Ishikawa (cell line): Measurements from ENCODE around the gene ATP6V1G3.

Experiments
- CEBPB ChIP-seq: IDR thresholded peaks from 2 replicates; pipeline ENCODE4 v1.6.1; 2012
- EP300 ChIP-seq: IDR thresholded peaks from 2 replicates; pipeline ENCODE4 v1.6.1; 2012; ENCODE audit warnings: borderline replicate concordance
- FOXM1 ChIP-seq: IDR thresholded peaks from 2 replicates; pipeline ENCODE4 v1.6.1; 2012; ENCODE audit warnings: low read depth, borderline replicate concordance
- MAX ChIP-seq: IDR thresholded peaks from 2 replicates; pipeline ENCODE4 v1.6.1; 2012
- RAD21 ChIP-seq: IDR thresholded peaks from 2 replicates; pipeline ENCODE4 v1.6.1; 2012; ENCODE audit warnings: low read depth
- REST ChIP-seq: IDR thresholded peaks from 2 replicates; pipeline ENCODE4 v1.6.1; 2012; ENCODE audit warnings: low read depth, mild to moderate bottlenecking
- TAF1 ChIP-seq: IDR thresholded peaks from 2 replicates; pipeline ENCODE4 v1.6.1; 2012; ENCODE audit warnings: low read depth, mild to moderate bottlenecking
- TEAD4 ChIP-seq: IDR thresholded peaks from 2 replicates; pipeline ENCODE4 v1.6.1; 2012
- YY1 ChIP-seq: IDR thresholded peaks from 2 replicates; pipeline ENCODE4 v1.6.1; 2012; ENCODE audit warnings: low read depth
- ZBTB7A ChIP-seq: IDR thresholded peaks from 2 replicates; pipeline ENCODE4 v1.6.1; 2012; ENCODE audit warnings: low read depth

GRCh38 chr1:198577444-198577843 is 37.0 kb upstream of the ATP6V1G3 start:
- TF ChIP-seq REST (no peak), MAX (no peak), TAF1 (no peak), CEBPB (no peak), YY1 (no peak), FOXM1 (no peak), RAD21 (no peak), EP300 (no peak), TEAD4 (no peak), ZBTB7A (no peak)
